GM12874 (cell line): ENCODE data around the gene RETREG1.

ENCODE experiments used
- TF ChIP-seq, protein P1 (sequence below): IDR thresholded peaks from 2 replicates; pipeline ENCODE4 v1.5.1; 2011; ENCODE audit warnings: low read depth, mild to moderate bottlenecking, control low read depth, low read length, moderate library complexity; ENCODE audit not compliant: insufficient read depth

The RETREG1 gene

GRCh38 chr5:16430349-16431089 lies 186.3 kb downstream of the RETREG1 start:
- TF ChIP-seq, protein P1, sequence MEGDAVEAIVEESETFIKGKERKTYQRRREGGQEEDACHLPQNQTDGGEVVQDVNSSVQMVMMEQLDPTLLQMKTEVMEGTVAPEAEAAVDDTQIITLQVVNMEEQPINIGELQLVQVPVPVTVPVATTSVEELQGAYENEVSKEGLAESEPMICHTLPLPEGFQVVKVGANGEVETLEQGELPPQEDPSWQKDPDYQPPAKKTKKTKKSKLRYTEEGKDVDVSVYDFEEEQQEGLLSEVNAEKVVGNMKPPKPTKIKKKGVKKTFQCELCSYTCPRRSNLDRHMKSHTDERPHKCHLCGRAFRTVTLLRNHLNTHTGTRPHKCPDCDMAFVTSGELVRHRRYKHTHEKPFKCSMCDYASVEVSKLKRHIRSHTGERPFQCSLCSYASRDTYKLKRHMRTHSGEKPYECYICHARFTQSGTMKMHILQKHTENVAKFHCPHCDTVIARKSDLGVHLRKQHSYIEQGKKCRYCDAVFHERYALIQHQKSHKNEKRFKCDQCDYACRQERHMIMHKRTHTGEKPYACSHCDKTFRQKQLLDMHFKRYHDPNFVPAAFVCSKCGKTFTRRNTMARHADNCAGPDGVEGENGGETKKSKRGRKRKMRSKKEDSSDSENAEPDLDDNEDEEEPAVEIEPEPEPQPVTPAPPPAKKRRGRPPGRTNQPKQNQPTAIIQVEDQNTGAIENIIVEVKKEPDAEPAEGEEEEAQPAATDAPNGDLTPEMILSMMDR, result no peak

- TF ChIP-seq, protein P1, result no peak
Measured at GRCh38 chr5:16428359-16428758, 188.4 kb downstream of the RETREG1 start.

GRCh38 chr5:16427587-16427986 lies 189.2 kb downstream of the RETREG1 start:
- TF ChIP-seq, protein P1, result no peak
